Upper lobe of left lung (tissue), 6 donors: ENCODE data around the gene ZIC5. TPM values are rescaled to one million over a fixed set of nuclear protein-coding genes. Genes with fewer than 3 reads are reported as not detected.

Experiments used
- ATAC-seq, 2 donors: fragments of 200-7000 bp; cut with Tn5 transposase; one replicate each; pipeline ENCODE4 v1.9.1; 2022; ENCODE audit warnings: mild to moderate bottlenecking in 2 of 2, moderate library complexity in 2 of 2; ENCODE audit not compliant: low FRiP score in 2 of 2
- DNase-seq, 2 donors: peaks; one replicate each; pipeline ENCODE4 v3.0.0-alpha.2; 2019 to 2020
- H3K27ac ChIP-seq, 4 donors: fragments of 200-600 bp; sonication (generic); one replicate each; pipeline ENCODE4 v1.5.1; 2016 to 2019
- H3K27me3 ChIP-seq, 4 donors: fragments of 200-600 bp; sonication (generic); one replicate each; pipeline ENCODE4 v1.5.1; 2017 to 2019
- H3K36me3 ChIP-seq, 4 donors: fragments of 200-600 bp; sonication (generic); one replicate each; pipeline ENCODE4 v1.5.1; 2016 to 2019
- H3K4me1 ChIP-seq, 4 donors: fragments of 200-600 bp; sonication (generic); one replicate each; pipeline ENCODE4 v1.5.1; 2018 to 2019
- H3K4me3 ChIP-seq, 4 donors: fragments of 200-600 bp; sonication (generic); one replicate each; pipeline ENCODE4 v1.5.1; 2017 to 2019; ENCODE audit warnings: mild to moderate bottlenecking in 2 of 4, moderate library complexity in 1 of 4
- H3K9me3 ChIP-seq, 4 donors: fragments of 200-600 bp; sonication (generic); one replicate each; pipeline ENCODE4 v1.5.1; 2018 to 2019
- CTCF ChIP-seq, 6 experiments: fragments of 450-650 bp in 4 of 6; fragments of 200-600 bp in 2 of 6; sonication (generic) in 2 of 6; IDR thresholded peaks; one replicate each; pipeline ENCODE4 v1.5.1; 2016 to 2019; ENCODE audit warnings: antibody characterized with exemption in 6 of 6
- EP300 ChIP-seq, 4 donors: sonication (generic); formaldehyde crosslinking; IDR thresholded peaks; one replicate each; pipeline ENCODE4 v1.5.1; 2017; ENCODE audit warnings: antibody characterized with exemption in 4 of 4, control low read depth in 2 of 4
- POLR2A ChIP-seq, 4 donors: fragments of 450-650 bp; IDR thresholded peaks; one replicate each; pipeline ENCODE4 v1.5.1; 2016 to 2017; ENCODE audit warnings: antibody characterized with exemption in 4 of 4, mild to moderate bottlenecking in 2 of 4
- POLR2AphosphoS5 ChIP-seq, 2 donors: sonication (generic); formaldehyde crosslinking; IDR thresholded peaks; one replicate each; pipeline ENCODE4 v1.5.1; 2017; ENCODE audit warnings: antibody characterized with exemption in 2 of 2
- WGBS, 2 donors: methylation state at CpG; one replicate each; pipeline ENCODE4 v1.1.5; 2017 to 2018; 5-methylcytosine and 5-hydroxymethylcytosine counted together
- total RNA-seq, 6 donors: library from RNA; depleted of rRNA in 4 of 6; stranded (reverse); fragments of >200 nt in 4 of 6; gene quantifications; one replicate each; pipeline versions ENCODE4 v1.1.0 to v1.2.1, GENCODE V29; 2016 to 2021
- donor health status: DM: no; HTN: no; CAD: no; lungs with moderate emphysema.
- donor health status: DM: no; HTN: yes; CAD: no; lungs with severe emphysema.

The ZIC5 gene
- total RNA-seq, 6 donors from 2014 or later, result 0.07 TPM; not detected in 5

DNA sequence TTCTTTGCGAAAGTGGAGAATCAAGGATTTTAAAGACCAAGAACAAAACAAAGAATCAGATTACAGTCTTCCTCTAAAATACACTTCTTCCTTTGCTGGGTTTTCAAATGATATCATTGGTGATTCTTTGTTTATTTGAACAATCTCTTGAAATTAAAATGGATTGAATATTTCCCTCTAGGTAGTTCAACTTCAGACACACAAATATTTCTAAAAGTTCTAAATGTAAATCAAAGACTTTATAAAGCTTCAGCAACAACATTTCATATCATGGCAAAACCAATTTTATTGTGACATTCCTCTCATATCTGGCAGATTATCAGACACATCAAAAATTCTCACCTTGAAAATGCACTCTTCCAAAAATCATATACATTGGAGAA is 23.1 kb upstream of the ZIC5 start:
- 16 to 18% methylated on average over 1 of the region's 1 CpG for WGBS, 2 donors
- ATAC-seq, result no peak

DNA sequence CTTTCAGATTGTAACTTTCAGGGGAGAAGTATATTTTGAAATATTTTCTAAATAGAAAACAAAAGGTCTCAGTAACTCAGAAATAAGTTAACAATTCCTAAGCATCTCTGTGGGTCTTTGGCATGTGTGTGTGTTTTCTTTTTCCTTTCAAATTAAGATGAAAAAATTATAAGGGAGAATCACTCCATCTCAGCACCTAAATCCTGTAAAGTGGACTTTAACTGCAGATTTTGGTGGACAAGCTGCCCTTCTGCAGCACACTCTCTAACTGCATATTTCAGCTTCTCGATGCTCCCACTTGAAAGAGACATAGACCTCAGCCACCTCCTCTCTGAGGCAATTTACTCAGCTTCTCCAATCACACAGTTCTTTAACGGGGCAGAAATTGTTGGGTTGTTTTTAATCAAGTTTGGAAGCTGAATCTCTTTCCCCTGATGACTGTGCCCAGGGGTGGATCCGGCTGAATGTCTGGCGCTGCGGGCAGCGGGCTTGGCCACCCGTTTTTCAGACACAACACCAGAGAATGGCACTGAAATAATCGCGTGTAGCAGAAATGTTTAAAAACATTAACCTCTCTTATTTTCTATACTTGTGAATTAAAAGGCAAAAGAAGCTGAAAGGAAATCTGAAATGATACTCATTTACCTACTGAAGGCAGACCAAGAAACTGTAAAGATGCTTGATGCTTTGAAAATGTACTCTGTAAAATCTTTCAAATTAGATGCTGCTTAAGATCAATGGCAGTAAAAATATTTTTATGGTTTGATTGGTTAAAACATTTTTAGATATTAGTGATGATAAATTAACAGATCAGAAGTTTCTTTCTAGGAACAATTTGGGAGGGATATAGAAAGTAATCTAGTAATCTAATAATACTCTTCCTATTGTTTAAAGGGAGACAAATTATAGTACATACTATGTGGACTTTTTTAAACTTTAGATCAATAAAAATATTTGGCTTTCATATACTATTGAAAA is 22.4 kb upstream of the ZIC5 start:
- H3K27ac ChIP-seq, result no peak overlapping the region
- H3K9me3 ChIP-seq, result peaks cover 0 to 8% (median 2%) of the 10 kb centered on the region in 4 donors
- H3K36me3 ChIP-seq, result no peaks in the 10 kb centered on the region
- no peak for TF ChIP-seq CTCF (IDR thresholded peaks at IDR 0.05)
- no peak for TF ChIP-seq POLR2A (IDR thresholded peaks at IDR 0.05)
- TF ChIP-seq EP300 (IDR thresholded peaks at IDR 0.05), result no peak
- no peak for TF ChIP-seq POLR2AphosphoS5 (IDR thresholded peaks at IDR 0.05)
- H3K4me3 ChIP-seq, result no peak overlapping the region
- 14 to 19% methylated on average over 9 of the region's 9 CpGs for WGBS, 2 donors
- ATAC-seq, result no peak
- peaks cover 2 to 40% (median 9%) of the 10 kb centered on the region in 4 donors for H3K4me1 ChIP-seq
- peak in 1 of 2 donors; percentile 48 for DNase-seq
- peaks cover 7 to 92% (median 57%) of the 10 kb centered on the region in 4 donors for H3K27me3 ChIP-seq

More for the DNA sequence above, 23.1 kb upstream of the ZIC5 start:
- DNase-seq, result no peak
- Histone ChIP-seq H3K27me3 (peaks cover 7 to 85% (median 52%) of the 10 kb centered on the region in 4 donors), H3K4me1 (peaks cover 2 to 33% (median 7%) of the 10 kb centered on the region in 4 donors), H3K27ac (no peak overlapping the region), H3K9me3 (peaks cover 0 to 8% (median 2%) of the 10 kb centered on the region in 4 donors), H3K36me3 (no peaks in the 10 kb centered on the region), H3K4me3 (no peak overlapping the region)
- TF ChIP-seq POLR2AphosphoS5 (IDR thresholded peaks at IDR 0.05) (no peak), POLR2A (IDR thresholded peaks at IDR 0.05) (no peak), CTCF (IDR thresholded peaks at IDR 0.05) (no peak)

DNA sequence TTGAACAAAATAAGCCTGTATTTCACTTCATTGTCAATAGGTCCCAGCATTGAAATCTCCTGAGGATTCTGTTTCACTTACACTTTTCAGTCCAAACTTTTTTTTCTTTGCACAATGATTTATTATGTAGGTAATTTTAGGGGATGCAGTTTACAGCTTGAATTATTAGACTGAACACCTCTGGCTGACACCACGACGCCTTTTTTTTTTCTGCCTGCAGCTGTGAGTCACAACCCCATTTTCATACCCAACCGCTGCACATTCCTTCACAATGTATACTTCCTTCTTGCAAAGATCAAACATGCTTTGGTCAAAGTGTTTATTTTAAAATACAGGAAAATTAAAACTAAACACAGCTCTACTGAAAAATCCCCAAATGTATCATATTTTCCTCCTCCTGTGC is 21.4 kb upstream of the ZIC5 start:
- ATAC-seq (no peak), DNase-seq (no peak)
- Histone ChIP-seq H3K9me3 (peaks cover 0 to 8% (median 2%) of the 10 kb centered on the region in 4 donors), H3K36me3 (no peaks in the 10 kb centered on the region), H3K4me1 (peaks cover 2 to 45% (median 9%) of the 10 kb centered on the region in 4 donors), H3K27me3 (peaks cover 7 to 96% (median 64%) of the 10 kb centered on the region in 4 donors), H3K4me3 (no peak overlapping the region), H3K27ac (no peak overlapping the region)
- WGBS, 2 donors, result 10 to 14% methylated on average over 3 of the region's 3 CpGs
- no peak for TF ChIP-seq EP300 (IDR thresholded peaks at IDR 0.05)
- no peak for TF ChIP-seq POLR2A (IDR thresholded peaks at IDR 0.05)
- TF ChIP-seq POLR2AphosphoS5 (IDR thresholded peaks at IDR 0.05), result no peak

DNA sequence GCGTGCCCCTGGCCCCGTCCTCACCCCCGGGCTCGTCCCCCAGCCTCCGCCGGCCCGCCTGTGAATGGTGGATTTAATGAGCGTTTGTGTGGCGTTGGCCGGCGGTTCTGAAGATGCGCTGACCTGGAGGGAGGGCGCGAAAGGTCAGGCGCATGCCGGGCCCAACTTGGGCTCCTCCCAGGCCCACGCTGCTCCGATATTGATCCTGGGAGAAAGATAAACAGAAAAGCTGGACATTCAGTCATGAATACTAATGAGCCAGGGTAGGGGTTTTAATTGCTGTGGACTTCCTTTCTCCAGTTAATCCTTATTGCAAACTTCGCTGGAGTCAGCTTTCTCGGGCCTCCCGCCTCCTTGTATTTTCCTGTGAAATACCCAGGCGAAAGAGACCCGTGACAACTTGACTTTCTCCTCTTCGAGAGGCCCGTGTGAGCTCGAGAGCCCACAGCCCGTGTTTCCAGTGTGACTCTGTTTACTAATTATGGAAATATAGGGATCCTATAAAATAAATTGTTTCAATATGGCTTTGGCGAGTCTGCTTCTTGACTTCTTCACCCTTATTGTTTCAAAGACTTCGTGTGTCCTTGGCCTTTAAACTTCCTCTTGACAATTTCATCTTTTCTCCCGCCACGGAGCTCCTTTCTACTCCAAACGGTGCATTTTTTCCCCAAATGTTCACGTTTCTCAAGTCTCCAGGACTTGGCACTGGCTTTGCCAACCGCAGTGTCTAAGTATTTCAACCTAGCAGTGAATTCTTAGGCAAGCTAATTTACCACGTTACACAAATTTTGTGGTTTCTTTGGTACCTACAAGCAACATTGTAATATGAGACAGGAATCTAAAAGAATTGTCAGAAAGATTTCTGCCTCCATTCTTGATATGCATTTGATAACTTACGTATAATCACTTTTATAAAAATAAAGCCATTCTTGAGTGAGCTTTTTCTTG is 20.5 kb upstream of the ZIC5 start:
- Histone ChIP-seq H3K27ac (no peak overlapping the region), H3K27me3 (peaks cover 7 to 95% (median 60%) of the 10 kb centered on the region in 4 donors), H3K4me1 (peaks cover 2 to 37% (median 5%) of the 10 kb centered on the region in 4 donors), H3K9me3 (peaks cover 0 to 8% (median 2%) of the 10 kb centered on the region in 4 donors), H3K4me3 (no peak overlapping the region), H3K36me3 (no peaks in the 10 kb centered on the region)
- DNase-seq, result peak in 1 of 2 donors; percentile 59
- TF ChIP-seq POLR2AphosphoS5 (IDR thresholded peaks at IDR 0.05) (no peak), POLR2A (IDR thresholded peaks at IDR 0.05) (no peak), CTCF (IDR thresholded peaks at IDR 0.05) (no peak), EP300 (IDR thresholded peaks at IDR 0.05) (no peak)
- WGBS, 2 donors, result 13 to 17% methylated on average over 26 to 31 of the region's 36 CpGs
- ATAC-seq, result no peak
